Measurements from ENCODE around the gene PLPP6.

GRCh38 chr9:4690144-4690543 lies 28.1 kb downstream of the PLPP6 start:
- no peak for TF ChIP-seq CTCF (IDR thresholded peaks at IDR 0.05)
- no peak for TF ChIP-seq POLR2A (IDR thresholded peaks at IDR 0.05)
